ENCODE data around the gene ZSCAN10. TPM values are rescaled to one million over a fixed set of nuclear protein-coding genes. Genes with fewer than 3 reads are reported as not detected.
"Not testable (repeated sequence)": the region's sequence is repeated elsewhere in the genome, so short reads cannot be mapped to it uniquely, and the experiment has no call there.

The ZSCAN10 gene
- total RNA-seq: not detected in 2 replicates

DNA sequence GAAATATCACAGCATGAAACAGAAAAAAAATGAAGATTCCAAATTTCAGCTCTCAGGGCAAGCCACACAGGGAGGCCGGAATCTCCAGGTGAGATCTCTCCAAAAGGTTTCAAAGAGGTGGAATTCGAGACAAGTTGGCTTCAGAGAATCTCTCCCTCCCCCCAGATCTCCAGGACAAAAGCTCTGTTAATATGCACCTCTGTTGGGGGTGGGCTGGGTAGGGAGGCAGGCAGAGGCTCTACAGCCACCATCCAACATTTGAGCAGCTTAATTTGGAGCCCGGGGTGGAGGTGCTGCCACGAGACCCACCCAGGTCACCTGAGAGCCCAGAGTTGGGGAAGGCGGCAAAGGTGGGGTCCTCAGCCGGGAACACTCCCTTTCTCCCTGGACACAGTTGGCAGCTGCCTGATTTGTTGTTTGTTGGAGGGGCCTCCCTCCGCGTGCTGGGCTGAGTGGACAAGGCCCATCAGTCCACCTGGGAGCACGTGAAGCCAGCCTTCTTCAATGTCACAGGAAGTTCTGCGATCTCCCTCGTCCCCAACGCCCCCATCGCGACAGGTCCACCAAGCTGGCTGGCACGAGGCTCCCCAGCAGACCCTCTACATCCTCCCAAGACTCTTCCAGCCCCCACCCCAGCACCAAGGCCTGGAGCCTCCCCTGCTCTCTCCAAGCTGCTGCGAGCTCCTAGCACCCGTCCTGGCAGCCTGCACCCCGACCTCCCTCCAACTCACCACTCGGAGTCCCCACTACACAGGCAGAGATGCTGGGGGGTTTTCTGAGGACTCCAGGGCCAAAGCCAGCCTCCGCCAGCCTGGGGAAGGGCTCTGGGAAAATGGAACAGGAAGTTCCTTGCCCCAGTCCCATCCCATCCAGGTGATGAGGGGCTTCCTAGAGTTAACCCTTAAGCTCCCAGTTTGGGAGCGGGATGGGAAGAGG, at the start of gene ZSCAN10:
Gene ZSCAN10 (minus strand): TSS at position 836 of the 936 bp plus-strand sequence. CDS start 6,357 bp downstream, outside the sequence.
- DNase-seq: no peak

DNA sequence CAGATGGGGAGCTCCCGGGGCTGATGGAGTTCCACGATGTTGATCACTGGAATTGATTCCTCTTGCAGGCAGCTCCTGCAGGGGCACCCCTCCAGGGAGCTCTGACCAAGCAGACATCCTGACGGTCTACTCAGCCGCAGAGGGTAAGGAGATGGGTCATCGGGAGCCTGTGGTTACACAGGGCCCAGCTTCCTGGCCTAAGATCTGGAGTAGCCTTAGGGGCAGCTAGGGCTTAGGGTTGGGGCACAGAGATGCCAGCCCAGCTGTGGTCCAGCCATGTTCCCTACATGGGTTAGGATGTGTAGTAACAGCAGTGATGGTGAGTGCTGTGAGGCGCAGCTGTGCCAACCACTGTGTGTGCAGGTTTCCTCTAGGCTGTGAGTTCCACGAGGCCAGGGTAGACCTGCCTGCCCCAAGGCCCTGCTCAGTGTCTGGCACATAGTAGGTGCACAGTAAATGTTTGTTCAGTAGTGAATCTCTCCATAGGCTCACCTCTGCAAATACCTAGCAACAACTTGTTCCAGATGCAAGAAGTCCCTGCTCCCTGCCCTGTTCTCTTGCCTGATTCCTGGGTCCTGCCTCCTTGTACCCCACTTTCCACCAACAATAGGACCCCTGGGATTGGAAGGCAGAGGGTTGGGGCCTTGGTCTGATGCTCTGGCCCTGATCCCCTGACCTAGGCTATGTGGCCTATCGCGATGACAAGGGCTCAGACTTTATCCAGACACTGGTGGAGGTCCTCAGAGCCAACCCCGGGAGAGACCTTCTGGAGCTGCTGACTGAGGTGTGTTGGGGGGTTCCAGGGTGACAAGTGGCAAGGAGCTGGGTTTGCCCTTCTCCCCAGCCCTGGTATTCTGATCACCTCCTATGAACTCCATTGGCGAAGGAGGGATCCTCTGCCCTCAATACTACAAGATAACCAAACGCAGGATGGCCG, 49.4 kb upstream of the ZSCAN10 start:
- DNase-seq: no peak

DNA sequence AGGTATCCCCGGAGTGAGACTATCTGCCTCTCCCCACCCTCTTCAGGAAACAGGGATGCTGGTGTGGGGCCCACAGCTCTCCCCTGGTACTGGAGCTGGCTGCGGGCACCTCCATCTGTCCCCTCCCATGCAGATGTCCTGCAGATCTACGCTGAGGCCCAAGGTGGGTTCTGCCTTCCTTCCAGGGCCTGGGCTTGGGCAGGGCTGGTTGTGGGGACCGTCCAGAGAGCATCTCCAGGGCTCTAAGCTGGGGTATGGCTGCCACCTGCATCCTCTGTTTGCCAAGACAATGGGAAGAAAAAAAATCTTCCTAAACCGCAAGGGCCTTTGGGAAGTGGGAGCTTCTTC, 48.6 kb upstream of the ZSCAN10 start:
- DNase-seq: no peak

DNA sequence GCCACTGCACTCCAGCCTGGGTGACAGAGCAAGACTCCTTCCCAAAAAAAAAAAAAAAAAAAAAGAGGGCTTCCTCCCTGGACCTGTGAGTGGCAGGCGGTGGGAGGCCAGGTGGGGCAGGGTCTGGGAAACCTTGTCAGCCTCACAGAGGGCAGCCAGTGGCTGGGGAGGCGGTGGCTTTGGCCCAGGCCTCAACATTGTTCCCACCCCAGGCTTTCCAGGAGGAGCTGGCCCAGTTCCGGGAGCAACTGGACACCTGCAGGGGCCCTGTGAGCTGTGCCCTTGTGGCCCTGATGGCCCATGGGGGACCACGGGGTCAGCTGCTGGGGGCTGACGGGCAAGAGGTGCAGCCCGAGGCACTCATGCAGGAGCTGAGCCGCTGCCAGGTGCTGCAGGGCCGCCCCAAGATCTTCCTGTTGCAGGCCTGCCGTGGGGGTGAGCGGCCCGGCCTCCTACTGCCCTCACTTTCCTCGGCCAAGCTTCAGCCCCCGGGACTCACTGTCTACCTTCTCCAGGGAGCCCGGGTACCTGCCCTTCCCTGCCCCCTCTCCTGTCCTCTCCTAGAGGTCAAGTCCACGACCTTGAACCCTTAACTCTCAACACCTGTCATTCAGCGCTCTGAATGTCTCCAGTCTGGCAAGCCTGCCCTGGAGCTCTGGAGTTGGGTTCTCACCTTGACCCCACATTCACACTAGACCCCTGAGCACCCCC, 48.1 kb upstream of the ZSCAN10 start:
- no peak for DNase-seq

DNA sequence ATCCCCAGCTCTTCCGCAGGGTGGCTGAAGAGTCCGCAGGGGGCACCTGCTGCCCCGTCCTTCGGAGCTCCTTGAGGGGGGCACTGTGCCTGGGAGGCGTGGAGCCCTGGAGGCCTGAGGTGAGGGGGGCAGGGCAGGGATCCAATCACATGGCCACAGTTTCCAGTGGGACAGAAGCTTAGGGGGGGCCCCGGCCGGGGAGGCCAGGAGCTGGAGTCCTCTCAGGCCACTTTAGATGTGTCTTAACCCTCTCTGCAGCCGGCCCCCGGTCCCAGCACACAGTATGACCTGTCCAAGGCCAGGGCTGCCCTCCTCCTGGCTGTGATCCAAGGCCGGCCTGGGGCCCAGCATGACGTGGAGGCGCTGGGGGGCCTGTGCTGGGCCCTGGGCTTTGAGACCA, 46.6 kb upstream of the ZSCAN10 start:
- DNase-seq: no peak

DNA sequence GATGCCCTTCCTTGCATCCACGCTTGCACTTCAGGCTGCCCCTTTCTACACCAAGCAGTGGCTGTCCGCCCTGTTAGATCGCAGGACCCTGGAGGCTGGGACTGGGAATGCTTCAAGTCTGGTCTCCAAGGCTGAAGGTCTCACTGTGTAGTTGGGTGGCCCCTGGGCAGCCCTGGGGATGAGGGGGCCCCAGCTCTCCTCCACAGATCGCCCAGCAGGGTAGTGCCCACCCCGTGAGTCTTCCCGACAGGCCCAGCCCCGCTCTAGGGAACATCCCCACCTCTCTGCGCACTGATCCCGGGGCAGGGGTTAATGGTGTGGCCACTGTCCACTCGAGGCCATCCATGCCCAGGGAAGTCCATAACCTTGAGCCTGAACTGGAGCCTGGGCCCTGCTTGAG, 46.1 kb upstream of the ZSCAN10 start:
- no peak for DNase-seq

DNA sequence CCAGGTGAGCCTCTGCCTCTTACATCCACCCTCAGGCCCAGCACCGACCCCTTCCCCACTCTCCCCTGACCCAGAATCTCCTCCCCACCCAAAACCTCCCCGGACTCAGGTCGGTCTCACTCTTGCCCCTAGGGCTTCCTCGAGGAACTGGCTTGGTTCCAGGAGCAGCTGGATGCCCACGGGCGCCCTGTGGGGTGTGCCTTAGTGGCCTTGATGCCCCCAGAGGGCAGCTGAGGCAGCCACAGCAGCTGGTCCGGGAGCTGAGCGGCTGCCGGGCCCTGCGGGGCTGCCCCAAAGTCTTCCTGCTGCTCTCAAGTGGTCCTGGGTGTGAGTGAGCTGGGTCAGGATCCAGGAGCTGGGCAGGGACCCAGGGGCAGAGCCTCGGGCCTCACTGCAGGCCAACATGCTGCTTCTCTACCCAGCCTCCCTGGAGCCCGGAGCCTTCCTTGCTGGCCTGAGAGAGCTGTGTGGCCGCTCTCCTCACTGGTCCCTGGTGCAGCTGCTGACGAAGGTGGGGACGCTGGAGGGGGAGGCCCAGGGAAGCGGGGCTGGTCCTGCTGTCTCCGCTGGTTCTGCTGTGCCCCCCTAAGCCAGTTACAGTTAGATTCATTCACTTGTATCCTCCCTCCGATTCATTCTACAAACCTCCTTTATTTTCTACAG, 45.4 kb upstream of the ZSCAN10 start:
- no peak for DNase-seq

DNA sequence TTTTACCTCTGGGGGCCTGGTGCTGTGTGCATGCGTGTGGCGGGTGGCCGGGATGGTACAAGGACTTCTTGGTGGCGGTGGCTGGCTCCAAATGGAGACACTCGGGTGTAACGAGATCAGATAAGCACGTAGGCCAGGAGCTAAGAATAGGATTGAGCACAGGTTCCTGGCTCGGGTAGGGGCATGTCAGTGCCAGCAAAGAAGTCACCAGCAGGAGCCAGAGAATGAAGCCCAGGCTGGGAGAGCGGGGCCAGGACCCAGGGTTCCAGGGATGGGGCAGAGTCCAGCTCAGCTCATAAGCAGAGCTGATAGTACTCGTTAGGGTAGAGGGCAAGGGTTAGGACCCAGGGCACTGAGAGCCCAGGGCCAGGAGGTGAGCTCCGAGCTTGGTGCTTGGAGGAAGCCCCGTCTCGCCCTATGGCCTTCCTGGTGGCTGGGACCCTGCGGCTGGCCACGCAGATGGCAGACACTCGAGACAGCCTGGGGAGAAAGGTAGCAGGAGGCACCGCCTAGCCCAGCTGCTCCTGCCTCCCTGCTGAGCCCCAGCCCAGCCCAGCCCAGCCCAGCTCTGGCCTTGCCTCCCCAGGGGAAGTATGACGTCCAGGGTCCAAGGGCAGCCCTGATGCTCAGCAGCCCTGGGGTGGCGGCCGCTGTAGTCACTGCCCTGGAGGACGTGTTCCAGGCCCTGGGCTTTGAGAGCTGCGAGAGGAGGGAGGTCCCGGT, 44.7 kb upstream of the ZSCAN10 start:
- no peak for DNase-seq

DNA sequence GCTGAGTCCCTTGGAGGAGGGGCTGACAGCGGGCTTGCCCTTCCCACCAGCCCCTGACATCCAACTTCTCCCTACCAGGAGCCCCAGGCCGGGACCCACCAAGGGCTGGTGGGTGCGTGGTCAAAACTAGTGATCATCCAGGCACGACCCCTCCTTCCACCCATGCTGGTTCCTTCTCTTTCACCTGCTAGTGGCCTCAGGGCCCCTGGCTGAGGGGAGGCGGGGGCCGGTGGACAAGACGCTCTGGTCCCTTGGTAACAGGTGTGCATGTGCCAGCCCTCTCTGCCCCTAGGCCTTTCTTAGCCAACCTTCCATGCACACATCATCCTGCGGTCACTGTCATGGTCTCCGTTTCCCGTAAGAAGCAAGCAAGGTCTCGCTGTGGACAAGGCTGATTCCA, 44.1 kb upstream of the ZSCAN10 start:
- DNase-seq: no peak

DNA sequence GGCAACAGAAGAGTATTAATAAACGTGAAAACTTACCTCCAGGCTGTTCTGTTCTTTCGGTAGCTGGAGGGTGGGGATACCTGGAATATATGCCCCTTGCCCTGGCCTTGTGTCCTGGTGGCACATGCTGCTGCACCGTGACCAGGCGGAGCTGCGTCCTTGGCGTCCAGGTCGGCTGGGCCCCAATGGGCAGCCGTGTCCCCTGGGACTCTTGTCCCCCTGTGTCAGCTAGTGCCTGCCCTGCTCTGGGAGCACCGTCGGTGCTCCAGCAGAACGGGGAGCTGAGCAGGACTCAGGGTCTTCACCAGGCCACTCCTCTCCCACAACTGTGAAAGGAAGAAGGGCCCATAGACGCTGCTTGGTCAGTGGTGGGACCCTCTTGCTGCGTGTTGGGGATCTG, 43.7 kb upstream of the ZSCAN10 start:
- DNase-seq: no peak

DNA sequence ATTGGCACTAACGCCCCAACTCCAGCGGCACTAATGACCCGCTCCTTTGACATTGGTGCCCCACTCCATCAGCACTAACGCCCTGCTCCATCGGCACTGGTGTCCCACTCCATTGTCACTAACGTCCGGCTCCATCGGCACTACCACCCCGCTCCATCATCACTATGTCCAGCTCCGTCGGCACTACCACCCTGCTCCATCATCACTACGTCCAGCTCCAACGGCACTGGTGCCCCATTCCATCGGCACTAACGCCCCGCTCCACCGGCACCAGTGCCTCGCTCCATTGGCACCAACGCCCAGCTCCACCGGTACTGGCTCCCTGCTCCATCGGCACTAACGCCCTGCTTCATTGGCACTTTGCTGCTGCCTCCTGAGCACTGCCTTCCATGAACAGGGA, 43.2 kb upstream of the ZSCAN10 start:
- no peak for DNase-seq

DNA sequence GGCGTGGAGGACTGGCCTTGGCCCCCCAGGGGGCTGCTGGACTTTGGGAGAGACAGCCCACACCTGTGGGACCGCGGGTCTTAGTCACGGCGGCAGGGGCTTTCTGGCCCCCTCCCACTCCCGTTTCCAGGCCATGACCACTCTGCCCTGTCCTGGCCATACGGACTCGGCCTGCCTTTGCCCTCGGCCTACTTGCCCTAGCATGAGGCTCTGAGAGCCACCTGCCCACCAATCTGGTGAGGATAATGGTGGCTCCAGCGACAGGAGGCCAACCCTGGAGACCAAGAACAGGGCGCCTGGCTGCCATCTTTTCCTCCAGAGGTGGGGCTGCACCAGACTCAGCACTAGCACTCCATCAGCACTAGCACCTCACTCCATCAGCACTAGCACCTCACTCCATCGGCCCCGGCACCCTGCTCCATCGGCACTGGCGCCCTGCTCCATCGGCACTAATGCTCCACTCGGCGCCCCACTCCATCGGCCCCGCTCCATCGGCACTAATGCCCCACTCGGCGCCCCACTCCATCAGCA, 42.8 kb upstream of the ZSCAN10 start:
- no peak for DNase-seq

DNA sequence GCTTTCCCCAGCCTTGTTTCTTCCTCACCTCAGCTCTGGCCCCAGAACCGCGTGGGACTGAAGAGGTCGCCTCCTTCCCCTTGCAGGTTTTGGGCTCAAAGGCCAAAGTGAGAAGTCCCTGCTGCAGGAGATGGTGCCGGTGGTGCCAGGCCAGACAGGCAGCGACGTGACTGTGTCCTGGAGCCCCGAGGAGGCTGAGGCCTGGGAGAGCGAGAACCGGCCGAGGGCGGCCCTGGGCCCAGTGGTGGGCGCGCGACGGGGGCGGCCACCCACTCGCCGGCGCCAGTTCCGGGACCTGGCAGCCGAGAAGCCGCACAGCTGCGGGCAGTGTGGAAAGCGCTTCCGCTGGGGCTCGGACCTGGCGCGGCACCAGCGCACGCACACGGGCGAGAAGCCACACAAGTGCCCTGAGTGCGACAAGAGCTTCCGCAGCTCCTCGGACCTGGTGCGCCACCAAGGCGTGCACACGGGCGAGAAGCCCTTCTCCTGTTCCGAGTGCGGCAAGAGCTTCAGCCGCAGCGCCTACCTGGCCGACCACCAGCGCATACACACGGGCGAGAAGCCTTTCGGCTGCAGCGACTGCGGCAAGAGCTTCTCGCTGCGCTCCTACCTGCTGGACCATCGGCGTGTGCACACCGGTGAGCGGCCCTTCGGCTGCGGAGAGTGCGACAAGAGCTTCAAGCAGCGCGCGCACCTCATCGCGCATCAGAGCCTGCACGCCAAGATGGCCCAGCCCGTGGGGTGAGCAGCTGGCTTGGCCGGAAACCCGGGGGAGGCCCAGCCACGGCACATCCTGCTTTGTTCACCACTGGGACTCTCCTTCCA, 41.7 kb upstream of the ZSCAN10 start:
- DNase-seq: no peak

DNA sequence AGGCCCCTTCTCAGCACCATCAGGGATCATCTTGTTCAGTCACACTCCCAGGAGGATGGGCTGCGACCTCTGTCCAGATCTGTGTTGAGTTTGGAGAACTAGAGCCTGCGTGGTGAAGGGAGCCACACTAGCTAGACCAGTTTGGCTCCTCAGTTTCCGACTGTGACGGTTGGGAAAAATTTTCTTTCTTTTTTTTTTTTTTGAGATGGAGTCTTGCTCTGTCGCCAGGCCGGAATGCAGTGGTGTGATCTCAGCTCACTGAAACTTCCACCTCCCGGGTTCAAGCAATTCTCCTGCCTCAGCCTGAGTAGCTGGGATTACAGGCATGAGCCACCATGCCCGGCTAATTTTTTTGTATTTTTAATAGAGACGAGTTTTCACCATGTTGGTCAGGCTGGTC, 40.5 kb upstream of the ZSCAN10 start:
- not testable (repeated sequence) for DNase-seq

DNA sequence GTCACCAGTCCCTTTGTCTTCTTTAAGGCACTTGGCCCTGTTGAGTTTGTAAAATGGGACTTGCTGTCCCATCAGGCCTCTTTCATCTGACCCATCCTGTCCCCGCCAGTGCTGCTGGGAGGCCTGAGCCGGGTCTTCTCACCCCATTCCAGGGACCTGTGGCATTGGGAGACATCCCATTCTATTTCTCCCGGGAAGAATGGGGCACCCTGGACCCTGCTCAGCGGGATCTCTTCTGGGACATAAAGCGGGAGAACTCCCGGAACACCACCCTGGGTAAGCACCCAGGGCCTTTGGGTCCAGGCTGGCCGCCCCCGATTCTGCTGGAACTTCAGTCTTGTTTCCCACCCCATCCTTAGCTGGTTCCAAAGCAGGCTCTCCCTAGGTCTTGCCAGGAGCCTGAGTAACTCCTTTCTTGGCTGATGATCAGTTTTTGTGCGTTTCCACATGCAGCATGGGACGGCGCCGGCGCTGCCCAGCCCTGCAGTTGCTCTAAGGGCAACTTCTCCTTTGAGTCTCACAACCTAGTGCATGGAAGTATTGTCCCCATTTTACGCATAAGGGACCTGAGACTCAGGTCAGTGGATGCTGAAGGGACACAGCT, 39.8 kb upstream of the ZSCAN10 start:
- no peak for DNase-seq

DNA sequence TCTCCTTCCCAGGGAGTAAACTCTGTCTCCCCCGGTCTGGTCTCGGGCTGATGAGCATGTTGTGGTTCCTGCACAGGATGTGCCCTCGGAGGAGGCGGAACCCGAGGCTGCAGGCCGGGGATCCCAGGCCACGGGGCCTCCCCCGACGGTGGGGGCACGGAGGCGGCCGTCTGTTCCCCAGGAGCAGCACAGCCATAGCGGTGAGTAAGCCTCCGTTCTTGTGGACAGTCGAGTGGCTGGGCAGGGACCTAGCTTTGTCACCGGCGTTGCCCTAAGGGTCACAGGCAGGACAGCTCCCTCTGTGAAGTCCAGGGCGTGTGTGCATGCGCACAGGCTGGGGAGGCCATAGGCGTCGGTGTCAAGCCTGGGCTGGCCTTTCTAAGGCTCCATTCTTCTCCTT, 39.2 kb upstream of the ZSCAN10 start:
- no peak for DNase-seq

DNA sequence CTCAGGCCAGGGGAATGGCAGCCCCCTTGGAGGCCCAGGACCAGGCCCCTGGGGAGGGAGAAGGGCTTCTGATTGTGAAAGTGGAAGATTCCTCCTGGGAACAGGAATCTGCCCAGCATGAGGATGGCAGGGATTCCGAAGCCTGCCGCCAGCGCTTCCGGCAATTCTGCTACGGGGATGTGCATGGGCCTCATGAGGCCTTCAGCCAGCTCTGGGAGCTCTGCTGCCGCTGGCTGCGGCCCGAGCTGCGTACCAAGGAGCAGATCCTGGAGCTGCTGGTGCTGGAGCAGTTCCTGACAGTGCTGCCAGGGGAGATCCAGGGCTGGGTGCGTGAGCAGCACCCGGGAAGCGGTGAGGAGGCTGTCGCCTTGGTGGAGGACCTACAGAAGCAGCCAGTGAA, 38.2 kb upstream of the ZSCAN10 start:
- no peak for DNase-seq

DNA sequence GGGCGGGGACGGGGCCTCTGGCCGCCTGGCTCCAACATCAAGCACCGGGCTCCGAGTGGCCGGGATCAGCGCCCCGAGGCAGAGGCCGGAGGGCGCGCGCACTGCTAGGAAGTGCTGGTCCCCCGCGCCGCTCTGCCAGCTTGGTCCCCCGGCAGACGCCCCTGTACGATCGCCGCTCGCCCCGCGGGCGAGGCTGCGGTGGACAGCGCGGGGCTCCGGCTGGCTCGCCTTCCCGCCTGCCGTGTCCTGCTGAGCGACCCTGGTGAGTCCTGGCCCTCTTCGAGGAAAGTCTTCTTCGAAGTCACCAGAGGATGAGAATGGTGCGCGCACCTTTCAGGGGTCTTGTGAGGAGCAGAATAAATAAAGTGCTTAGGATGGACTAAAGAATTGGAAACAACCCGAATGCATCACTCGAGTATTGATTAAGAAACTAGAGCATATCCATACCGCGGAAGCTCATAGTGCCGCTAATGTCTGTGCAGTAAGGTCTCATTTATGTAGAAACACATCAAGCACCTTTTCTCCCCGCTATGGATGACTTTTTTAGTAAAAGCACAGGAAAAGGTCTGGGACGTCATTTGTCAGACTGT, 36.1 kb upstream of the ZSCAN10 start:
- no peak for DNase-seq

DNA sequence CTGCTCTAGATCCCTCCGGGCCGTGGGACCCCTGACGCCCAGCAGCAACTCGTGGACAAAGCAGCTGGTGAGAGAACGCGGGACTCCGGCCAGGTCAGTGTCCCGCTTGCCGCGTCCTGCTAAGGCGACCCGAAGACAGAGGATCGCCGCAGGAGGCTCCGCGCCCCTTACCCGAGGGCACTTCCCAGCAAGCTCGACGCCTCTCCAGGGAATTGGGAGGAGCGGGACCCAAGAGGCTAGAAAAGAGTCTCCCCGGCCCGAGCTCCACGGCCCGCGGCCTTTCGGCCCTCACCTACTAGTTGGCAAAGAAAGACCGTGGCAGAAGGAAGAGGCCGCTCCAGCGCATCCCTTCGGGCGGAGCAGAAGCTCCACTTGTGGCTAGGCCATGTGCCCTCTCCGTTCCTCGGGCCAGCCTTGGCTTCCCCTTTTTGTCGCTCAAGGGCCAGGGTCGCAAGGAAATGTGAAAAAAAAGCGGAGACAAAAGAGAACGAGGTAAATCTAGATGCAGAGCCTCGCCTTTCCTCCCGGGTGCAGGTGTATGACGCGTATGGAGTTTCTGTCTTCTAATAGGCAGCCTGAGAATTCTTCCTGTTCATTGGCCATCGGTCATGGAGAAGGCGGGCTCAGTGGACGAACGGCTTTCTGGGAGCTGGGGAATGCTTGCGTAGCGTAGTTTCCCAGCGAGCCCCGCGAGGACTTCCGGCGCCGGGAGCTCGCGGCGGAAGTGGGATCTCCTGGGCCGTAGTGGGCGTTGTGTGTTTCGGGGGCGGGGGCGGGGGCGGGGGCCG, 35.4 kb upstream of the ZSCAN10 start, which contains the start of gene ZNF213:
Gene ZNF213 (plus strand): TSS at position 692 of the 788 bp plus-strand sequence. CDS start 2,252 bp downstream, outside the sequence.
- peak; percentile 99 for DNase-seq
